GM20000 (cell line): ENCODE results near the gene TSSK6.

ENCODE experiments used
- DNase-seq: peaks from one replicate; pipeline ENCODE4 v3.0.0; 2012; ENCODE audit warnings: low spot score
- CTCF ChIP-seq: IDR thresholded peaks from 2 replicates; pipeline ENCODE4 v1.5.1; 2012; ENCODE audit warnings: mild to moderate bottlenecking, control low read depth; ENCODE audit errors: extremely low read depth, missing control alignments

TSSK6 gene

DNA sequence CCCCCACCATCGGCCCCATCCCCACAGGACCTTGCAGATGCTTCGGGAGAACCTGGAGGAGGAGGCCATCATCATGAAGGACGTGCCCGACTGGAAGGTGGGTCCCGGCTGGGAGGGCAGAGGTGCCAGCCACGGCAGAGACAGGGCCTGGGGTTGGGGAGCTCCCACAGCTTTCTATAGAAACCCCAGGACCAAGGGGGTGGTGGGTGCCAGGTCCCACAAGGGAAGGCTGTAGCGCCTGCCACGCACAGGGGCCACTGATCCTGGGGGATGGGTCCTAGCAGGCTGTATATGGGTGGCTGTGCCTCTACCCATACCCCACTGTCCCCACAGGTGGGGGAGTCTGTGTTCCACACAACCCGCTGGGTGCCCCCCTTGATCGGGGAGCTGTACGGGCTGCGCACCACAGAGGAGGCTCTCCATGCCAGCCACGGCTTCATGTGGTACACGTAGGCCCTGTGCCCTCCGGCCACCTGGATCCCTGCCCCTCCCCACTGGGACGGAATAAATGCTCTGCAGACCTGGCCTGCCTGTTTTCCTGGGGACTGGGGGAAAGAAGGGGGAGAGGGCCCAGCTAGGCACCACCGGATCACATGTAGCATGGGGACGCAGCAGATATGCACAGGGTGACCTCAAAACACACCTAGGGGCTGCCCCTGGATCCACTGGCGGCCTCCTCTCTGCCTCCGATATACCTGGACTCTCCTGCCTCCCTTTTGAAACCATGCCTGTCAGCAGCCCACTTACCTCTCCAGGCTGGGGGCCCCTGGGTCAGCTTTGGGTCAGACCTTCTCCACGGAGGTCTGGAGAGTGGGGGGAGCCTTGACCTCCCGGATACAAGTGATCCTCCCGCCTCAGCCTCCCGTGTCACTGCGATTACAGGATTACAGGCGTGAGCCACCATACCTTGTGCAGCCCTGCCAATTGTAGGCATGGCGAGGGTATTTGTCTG lies 12.6 kb upstream of the TSSK6 start:
- TF ChIP-seq CTCF: no peak

DNA sequence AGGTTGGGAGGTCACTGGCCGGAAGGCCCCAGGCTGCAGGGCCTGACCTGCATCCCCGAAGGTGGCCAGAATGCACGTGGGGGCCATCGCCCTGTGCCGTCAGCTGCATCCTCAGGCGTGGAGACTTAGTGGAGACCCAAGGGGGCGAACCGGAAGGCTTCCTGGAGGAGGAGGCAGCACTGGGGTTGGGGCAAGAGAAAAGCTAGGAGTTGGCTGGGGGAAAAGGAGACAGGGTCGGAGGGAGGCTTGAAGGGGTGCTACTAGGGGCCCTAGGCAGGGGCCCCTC lies 12.0 kb upstream of the TSSK6 start:
- no peak for TF ChIP-seq CTCF
- no peak for DNase-seq

More for the DNA sequence above, 12.6 kb upstream of the TSSK6 start:
- no peak for DNase-seq

DNA sequence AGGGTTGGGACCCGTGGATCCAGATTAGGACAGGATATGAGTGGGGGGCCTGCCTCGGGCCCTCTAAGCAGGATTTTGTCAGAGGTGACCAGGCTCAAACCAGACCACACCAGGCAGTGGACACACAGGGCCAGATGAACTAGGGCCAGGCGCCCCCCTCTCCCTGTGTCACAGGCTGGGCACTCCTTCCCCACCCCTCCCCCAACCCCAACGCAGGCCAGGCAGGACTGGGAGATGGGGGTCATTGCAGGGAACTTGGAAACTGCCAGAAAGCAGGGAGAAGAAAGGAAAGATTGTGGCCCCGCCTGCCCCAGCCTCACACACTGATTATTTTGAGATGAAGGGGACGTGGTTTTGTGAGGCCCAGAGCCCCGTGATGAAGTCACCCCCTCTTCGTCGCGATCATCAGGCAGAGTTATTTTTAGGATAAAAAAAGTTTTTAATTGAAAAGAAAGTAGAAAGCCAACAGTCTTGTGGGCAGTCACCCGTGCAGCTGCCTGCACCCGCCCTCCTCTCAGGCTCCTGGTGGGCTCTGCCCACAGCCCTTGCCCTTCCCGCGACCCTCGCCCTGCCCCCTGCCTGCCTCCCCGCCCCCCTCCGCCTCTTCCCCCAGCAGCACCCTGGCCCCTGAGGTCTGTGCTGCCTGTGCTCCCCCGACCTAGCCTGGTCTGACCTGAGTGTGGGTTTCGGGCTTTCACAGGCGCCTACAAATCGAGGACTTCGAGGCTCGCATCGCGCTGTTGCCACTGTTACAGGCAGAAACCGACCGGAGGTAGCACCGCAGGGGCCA lies 11.4 kb upstream of the TSSK6 start:
- peak; percentile 76 for DNase-seq
- no peak for TF ChIP-seq CTCF

- no peak for DNase-seq
- TF ChIP-seq CTCF: no peak
Measured at GRCh38 chr19:19525611-19526380, 10.4 kb upstream of the TSSK6 start.

DNA sequence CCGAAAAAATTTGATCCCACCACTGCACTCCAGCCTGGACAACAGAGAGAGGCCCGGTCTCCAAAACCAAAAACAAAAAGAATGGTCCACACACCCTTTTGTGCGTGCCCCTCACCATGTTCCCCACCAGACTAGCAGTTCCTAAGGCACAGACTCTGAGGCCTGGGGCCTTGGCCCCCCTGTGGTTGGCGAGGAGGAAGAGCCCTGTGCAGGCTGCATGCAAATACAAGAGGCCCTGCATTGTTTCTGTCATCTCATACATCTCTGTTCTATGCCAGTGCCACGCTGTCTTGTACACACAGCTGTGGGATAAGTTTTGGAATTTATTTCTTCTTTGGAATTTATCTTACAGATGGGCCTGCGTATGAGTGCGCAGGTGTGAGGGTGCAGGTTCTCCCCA lies 8.7 kb upstream of the TSSK6 start:
- TF ChIP-seq CTCF: no peak
- no peak for DNase-seq

- TF ChIP-seq CTCF: no peak
- DNase-seq: no peak
Measured at GRCh38 chr19:19523177-19523576, 7.8 kb upstream of the TSSK6 start.
